HG03521 (cell line): ENCODE measurements around the gene PARP12.

ENCODE experiments used
- ATAC-seq: cut with Tn5 transposase; IDR thresholded peaks from one replicate; pipeline ENCODE4 v1.9.1; 2021; ENCODE audit warnings: mild to moderate bottlenecking, moderate library complexity; ENCODE audit not compliant: unreplicated experiment

PARP12 gene

DNA sequence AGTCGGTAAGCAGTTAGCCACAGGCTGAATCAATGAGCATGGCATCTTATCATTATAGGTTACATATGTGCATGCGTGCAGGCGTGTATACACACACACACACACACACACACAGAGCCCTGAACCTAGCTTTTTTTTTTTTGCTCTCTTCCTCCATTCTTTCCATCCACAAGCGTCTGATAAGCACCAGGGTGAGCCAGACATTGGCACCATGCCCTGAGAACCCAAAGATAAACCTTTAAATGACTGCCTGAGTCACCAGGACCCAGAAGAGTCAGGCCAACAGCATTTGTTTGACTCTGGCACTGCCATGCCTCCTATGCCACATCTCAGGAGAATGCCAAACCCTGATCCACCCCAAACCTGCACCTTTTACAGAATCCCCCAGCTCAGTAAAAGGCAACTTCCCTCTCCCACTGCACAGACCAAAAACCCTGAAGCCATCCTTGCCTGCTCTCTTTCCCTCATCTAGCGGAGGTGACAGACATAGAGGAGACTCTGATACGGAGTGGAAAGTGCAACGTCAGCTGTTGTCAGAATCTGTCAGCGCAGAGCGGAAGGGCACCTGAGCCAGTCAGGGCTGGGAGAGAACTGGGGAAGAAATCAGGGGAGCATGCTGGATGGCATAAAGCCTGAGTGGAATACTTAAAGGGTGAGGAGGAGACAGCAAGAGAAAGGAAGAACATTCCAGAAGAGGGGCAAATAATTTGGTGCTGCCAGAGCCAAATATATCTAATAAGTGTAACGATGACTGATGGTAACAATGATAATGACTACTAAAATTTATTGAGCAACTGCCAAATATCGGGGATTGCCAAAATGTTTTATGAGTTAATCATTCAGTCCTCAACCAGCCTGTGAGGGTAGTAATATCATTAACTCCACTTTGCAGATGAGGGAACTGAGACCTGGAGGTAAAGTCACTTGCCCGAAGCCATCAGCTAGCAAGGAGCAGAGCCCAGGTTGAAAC, 3.2 kb downstream of the PARP12 start:
- no peak for ATAC-seq

DNA sequence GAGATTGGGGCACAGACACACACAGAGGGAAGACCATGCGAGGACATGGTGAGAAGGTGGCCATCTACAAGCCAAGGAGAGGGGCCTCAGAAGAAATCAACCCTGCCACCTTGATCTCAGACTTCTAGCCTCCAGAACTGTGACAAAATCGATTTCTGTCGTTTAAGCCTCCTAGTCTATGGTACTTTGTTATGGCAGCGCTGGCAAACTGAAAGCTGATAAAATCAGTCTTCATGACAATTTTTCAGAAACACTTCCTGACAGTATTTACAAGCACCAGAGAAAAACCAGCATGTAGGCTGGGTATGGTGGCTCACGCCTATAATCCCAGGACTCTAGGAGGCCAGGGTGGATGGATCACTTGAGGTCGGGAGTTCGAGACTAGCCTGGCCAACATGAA, 4.2 kb downstream of the PARP12 start:
- no peak for ATAC-seq

DNA sequence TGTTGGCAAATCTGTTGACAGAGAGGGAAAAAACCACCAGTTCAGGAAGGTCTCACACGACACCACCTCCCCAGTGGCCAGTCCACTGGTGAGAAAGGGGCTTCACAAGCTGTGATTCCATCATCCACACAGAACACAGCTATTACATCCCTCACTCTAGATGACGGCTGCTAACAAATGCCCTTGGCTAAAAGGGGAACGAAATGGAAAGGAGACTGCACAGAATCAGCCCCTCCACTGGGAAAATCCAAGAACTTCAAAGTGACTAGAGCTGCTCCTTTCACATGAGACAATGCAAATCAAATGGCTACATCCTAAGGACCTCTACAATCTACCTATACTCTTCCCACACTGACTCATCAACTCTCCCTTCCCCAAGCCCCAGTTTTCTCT, 5.6 kb downstream of the PARP12 start:
- ATAC-seq = no peak

DNA sequence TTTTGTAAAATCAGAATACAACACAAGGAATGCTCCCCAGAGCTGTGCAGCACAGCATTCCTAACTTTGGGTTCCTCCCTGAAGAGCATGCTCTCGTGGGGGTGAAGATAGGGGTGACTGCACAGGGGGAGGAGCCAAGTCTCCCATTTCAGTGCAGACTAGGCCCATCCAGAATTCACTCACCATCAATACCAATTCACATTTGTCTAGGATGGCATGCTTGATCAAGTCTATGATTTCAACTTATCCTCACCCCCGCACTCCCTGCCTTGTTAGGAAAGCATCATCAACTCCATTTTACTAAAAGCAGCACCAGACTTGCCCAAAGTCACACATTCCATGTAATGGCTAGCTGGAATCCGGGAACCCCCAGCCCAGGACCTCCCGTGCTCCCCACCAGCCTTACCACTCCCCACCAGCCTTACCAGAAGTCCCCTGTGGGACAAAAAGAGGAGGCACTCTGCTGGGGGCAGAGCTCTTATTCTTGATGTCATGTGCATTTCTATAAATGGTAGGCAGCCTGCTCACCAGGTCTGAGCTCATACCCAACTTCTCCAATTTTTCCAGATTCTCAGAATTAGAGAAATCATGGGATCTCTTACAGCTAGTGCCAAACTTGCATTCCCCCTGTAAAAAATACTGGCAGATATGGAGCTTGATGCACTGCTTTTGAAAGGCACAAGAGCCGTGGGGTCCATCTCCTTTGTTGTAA, 6.2 kb downstream of the PARP12 start:
- ATAC-seq = no peak

DNA sequence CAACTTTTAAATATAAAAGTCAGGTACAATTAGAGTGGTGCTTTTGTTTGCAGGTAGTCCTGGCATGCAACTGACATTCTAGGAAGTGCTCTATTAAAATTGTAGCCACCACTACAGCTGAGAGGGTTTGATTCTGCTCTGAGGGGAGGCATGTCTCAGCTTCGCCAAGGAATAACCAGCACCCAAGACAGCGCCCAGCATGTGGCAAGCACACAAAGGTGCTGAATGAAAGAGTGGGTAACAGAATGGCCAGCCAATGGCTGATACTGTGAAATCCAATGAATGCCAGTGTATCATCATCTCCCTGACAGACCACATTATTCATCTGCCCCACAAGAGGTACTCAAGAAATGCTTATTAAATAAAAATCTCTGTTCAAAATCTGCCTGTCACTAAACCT, 6.9 kb downstream of the PARP12 start:
- ATAC-seq = no peak

DNA sequence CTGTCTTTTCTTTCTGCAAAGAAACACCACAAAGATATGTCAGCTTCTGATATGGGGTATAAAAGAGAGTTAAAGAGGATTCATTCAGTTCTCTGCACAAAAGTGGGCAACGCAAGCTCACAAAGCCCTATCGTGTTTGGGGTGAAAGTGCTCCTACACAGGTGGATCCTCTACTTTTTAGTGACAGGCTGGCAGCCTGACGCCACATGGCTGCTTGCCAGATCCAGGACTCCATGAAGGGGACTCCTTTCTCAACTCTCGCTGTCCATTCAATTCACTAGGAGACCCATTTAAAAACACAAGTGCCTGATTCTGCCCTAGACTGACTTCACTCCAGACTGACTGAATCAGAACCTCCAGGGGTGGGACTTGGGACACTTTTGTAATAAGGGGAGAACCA, 8.0 kb downstream of the PARP12 start:
- no peak for ATAC-seq

DNA sequence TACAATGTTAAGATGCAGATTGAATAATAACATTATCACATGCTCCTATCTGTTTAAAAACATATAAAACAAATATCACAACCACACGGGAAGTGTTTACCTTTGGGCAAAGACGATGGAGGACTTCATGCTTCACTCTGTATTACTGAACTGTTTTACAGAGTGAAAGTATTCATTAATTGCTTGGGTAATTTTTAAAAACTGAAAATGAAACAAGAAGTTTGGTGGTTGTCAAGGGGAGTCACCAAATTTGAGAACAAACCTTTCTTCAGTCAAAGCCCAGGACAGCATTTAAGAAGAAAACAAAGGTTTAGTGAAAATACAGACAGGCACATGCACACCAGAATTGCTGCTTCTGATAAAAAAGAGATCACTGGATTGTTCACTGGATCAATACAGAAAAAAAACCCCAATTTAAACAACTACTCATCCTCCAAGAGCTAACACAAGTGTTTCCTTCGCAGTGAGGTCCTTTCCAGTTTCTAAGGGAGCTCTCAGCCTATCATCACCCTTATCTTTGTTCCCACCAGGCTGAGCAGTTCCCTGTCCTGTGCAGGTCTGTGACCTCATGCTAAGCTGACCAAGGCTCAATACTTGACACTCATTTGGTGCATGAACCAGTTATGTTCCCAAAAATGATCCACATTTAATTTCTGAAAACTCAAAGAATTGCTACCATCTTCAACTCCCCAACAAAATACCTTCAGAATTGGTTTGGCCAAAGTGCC, 8.8 kb downstream of the PARP12 start:
- peak; percentile 91 for ATAC-seq

DNA sequence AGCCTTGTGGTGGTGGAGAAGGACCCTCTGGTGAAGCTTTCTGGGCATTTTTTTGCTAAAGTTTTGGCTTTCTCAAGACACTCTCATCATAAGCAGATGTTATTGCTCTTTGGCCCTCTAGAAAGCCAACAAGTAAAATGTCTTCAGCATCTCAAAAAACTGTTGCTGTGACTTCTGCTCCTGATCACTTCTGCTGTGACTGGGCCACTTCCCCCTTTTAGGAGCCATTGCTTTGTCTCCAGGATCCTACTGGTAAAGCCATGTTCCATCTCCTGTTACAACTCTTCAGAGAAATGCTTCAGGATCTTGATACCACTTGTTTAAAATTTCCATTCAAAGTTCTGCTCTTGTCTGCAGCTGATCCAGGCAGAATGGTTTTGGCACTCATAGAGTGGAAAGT, 10.9 kb downstream of the PARP12 start:
- ATAC-seq = no peak

DNA sequence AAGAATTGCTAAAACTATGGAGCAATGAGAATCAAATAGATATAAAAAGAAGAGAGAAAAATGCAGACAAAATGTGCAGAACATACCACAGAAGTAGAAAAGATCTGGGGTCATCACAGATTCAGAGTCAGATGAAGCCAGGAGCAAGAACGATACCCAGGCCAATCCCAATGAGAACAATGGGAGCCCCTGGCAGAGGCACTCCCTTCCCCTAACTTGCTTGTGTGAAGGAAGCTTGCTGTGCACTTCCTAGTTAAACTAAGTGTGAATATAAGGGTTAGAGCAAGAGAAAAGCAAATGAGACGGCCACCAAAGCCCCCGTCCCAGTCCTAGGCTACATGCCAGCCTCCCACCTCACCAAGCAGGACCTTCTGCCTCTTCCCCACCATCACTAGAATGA, 12.7 kb downstream of the PARP12 start:
- ATAC-seq = no peak

DNA sequence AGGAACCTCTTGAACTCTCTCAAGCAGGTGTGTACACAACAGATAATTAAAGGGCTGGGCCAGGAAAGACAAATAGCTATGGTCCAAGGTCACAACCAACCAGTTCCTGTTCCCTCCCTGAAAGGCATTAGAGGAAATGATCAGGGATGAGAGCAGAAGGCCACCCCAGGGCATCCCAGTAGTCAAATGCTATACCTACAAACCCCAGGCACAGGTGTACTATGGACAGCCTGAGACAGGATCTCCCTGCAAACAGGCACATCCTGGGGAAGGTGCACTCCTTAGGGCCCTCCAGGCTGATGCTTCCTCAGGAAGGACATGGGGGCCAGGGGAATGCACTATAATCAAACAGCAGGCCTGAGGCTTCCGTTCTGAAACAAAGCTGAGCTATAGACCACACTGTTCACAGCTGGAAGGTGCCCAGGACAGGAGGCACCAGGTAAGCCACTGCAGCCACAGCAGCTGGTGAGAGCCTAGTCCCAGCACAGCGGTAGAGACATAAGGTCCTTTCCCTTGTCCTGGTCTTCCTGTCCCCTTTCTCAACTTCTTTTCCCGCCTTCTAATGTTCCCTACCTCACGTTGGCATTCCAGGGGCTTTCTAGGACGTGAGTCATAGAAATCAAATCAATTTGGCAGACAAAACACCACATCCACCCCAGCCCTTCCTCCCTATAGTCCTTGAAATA, 13.3 kb downstream of the PARP12 start:
- ATAC-seq = no peak

DNA sequence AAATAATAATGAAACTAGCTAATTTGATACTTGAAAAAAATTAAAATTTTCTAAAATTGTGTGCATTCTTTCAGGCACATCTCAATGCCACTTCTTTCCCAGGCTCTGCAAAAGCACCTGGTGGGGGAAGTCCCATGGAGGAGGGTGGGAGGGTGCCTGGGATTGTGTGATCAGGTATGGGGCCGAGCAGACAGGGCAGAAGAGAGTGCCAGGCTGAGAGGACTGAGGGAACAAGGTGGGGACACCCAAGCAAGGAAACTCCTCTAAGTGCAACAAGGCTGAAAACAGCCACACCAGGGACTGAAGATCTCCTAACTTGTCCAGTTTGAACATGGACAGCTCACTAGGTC, 13.8 kb downstream of the PARP12 start:
- ATAC-seq = no peak

DNA sequence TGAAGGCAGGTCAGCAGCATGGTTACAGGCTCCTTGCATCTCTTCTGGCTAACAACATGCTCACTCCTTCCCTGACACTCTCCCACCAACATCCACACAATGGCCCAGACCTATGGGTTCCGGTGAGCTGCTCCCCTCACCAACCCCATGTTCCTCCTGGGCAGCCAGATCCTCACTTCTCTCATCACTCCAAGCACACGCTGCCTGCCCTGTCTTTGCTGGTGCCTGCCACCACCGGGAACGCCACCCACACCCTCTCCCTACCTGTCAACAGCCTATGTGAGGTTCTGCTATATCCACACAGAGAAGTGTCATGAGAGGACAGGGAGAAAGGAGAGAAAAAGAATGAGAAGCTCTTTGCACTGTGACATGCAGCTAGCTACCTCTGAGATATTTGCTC, 14.6 kb downstream of the PARP12 start:
- no peak for ATAC-seq

DNA sequence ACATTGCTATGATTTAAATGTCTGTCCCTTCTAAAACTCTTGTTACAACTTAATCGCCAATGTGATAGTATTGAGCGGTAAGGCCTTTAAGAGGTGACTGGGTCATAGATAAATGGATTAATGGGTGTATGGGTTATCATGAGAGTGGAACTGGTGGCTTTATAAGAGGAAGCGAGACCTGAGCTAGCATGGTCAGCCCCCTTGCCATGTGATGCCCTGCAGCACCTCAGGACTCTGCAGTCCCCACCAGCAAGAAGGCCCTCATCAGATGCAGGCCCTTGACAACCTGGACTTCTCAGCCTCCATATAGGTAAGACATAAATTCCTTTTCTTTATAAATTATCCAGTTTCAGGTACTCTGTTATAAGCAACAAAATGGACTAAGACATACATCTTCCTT, 15.6 kb downstream of the PARP12 start:
- no peak for ATAC-seq

DNA sequence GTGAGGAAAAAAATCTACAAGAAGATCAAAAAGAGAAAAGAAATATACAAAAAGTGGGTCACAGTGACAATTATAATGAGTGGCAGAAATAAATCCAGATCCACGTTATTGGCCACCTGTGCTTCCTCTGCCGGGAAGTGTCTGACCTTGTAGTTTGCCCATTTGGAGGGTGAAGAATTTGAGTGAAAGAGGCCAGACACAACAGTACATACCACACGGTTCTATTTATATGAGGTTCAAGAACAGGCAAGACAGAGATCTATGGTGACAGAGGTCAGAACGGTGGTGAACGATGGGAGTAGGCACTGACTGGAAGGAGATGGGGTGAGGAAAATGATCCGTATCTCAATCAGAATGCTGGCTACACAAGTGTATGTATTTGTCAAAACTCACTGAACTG, 17.1 kb downstream of the PARP12 start:
- ATAC-seq = no peak

DNA sequence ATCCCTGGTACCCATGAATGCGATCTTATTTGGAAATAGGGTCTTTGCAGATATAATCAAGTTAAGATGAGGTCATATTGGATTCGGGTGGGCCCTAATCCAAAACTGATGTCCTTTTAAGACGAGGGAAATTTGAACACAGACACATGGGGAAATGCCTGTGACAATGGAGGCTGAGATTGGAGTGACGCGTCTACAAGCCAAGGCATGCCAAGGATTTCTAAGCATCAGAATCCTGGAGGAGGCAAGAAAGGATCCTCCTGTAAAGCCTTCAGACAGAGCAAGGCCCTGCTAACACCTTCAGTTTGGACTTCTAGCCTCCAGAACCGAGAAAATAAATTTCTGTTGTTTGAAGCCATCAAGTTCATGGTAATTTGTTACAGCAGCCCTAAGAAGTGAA, 18.5 kb downstream of the PARP12 start:
- ATAC-seq = no peak

DNA sequence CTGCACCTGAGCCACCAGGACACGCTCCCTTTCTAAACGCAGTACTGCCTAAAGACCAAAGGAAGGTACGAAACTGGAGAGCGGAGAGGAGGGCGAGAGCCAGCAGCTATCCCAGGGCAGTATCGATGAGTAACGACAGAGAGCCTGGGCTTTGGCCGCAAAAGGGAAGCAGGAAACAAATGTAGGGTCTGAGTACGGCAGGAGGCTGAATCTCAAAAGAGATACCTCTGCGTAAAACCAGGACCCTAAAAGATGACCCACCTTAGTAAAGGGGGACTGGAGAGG, 20.4 kb downstream of the PARP12 start:
- ATAC-seq = no peak

DNA sequence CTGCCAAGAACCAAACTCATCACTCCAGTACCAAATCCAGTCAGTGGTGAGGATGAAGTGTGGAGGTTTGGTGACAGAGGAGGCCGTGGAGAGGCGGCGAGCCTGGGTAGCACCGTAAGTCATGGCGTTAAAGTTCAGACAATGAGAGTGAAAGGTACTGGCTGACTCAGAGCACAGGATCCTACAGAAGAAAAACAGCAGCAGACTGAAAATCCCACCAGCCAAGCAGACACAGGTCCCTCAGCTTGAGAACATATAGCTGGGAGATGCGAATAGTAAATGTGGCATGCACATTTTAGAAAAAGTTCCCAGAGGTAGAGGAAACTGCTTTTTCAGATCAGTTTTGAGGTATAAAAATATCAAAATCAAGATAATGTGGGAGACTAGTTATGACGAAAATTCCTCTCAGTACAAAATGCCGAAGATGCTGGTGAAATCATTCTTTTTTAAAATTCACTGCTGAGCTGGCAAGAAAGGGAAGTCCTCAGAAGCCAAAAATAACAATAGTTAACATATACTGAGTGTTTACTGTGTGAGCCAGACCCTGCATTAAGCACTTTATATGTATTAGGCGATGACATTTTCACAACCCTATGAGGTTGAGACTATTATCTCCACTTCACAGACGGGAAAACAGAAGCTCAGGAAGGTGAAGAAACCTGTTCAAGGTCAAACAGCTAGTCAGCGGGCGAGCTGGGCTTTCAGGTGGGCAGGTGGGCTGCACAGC, 20.9 kb downstream of the PARP12 start:
- ATAC-seq = no peak

DNA sequence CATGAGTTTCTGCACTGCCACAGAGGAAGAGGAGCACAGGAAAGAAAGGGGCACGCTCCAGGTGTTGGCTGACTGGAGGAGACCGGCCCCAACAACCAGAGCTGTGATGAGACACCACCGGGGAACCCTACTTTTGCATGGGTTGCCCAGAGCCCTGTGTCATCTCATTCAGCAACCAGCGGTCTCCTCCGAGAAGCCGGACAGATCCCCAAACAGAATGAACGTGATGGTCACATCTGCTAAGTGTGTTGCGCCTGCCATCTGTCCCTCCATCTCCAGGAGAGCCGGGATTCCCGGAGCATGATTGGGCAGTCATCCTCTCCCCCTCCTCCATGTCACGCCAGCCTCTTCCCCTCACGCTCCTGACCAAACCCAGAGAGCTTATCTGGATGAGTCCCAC, 22.9 kb downstream of the PARP12 start:
- ATAC-seq = no peak

DNA sequence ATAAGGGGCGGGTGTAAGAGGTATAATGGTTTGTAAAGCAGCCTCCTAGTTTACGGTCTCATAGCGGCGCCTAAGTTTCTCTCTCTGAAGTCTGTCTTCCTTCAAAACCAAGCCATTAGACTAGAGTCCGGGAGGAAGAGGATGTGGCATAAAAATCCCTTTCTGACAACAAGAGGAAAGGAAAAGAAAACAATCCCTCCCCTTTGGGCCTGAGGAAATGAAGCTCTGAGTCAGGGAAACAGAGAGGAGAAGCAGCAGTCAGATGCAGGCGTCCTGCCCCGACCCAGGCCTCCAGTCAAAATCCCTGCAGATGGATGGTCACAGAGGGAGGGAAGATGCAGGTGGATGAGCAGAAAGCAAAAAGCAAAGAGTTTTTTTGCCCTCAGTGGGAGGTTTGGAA, 23.7 kb downstream of the PARP12 start:
- no peak for ATAC-seq

DNA sequence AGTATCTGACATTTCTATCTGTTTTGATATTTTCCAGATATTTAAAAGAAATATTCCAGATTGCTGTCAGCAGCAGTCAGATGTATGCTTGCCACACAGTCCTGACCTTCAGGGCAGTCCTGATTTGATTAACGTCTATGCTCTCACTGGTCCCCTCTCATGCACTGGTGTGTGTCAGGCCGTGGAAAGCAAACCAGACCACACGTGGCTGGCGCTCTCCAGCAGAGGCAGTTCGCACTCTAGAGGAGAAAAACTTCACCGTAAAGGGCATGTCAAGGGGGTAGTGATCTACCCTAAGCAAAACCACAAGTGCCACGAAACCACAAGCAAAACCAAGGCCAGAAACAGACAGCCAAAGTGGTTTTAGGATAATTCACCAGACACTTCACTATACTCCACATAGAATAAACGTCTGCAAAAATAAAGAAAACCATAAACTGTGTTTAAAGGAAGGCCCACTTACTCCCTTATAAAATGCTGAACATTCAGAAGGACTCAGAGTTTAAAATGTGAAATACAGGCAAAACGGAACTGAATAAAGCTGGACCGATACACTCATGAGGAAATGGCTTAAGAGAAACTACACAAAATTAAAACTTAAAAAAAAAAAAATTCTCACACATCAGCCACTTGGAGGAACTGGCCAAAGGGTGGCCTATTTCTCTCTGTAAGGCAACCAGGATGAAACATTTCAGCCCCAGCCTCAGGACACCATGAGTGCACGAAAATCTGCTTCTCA, 26.4 kb downstream of the PARP12 start:
- no peak for ATAC-seq
